IPS-15b (cell line): ENCODE data around the gene BRAF.
"Not testable (repeated sequence)": the region's sequence is repeated elsewhere in the genome, so short reads cannot be mapped to it uniquely, and the experiment has no call there.

Source experiments
- H3K27me3 ChIP-seq: one replicate; pipeline ENCODE4 v1.6.1; 2013; ENCODE audit warnings: low read length; ENCODE audit not compliant: control insufficient read depth, insufficient read depth
- H3K36me3 ChIP-seq: one replicate; pipeline ENCODE4 v1.6.1; 2013; ENCODE audit warnings: low read length; ENCODE audit not compliant: control insufficient read depth, insufficient read depth
- H3K4me1 ChIP-seq: one replicate; pipeline ENCODE4 v1.6.1; 2013; ENCODE audit warnings: mild to moderate bottlenecking, low read length; ENCODE audit not compliant: control insufficient read depth, insufficient read depth
- H3K4me3 ChIP-seq: one replicate; pipeline ENCODE4 v1.5.1; 2013; ENCODE audit warnings: low read depth, low read length
- H3K9ac ChIP-seq: one replicate; pipeline ENCODE4 v1.6.1; 2013; ENCODE audit warnings: low read depth, mild to moderate bottlenecking, low read length
- H3K9me3 ChIP-seq: one replicate; pipeline ENCODE4 v1.6.1; 2013; ENCODE audit warnings: mild to moderate bottlenecking, low read length; ENCODE audit not compliant: control insufficient read depth, insufficient read depth

The BRAF gene

DNA sequence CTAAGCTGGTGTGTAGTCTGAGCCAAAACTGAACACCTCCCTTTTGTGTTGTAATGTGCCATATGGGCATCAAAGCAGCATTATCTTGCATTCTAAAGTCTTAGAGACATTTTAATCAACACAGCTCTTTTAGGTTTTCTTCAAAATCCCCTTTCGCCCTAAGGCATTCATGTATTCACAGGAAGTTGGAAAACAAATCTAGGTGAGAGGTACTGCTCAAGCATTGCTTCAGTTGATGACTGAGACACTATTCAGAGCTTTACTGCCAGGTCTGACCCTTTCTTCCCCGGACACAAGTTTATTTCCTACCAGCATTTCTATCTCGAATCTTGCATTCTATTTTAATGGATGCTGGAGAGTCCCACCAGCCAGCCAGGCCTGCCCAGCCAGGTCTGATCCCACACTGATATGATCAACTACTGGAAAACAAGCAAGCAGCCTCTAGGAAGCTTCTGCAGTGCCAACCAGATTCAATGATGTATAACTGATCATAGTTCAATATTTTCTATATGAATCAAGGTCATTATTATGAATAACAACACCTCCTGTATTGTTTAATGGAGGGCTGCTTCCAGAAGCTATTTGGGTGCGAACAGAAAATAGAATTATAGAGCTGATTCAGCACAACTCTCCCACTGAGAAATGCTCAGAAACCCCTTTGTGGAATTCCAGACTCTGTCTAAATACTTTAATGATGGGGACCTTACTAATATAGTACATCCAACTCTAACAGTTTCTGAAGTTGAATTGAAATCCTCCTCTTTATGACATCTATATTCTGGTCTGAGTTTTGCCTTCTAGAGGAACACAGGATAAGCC is 4.0 kb upstream of the BRAF start:
- Histone ChIP-seq H3K36me3 (no peaks in the 10 kb centered on the region), H3K9ac (no peak overlapping the region), H3K9me3 (no peaks in the 10 kb centered on the region), H3K27me3 (no peaks in the 10 kb centered on the region), H3K4me1 (no peaks in the 10 kb centered on the region), H3K4me3 (no peak overlapping the region)

DNA sequence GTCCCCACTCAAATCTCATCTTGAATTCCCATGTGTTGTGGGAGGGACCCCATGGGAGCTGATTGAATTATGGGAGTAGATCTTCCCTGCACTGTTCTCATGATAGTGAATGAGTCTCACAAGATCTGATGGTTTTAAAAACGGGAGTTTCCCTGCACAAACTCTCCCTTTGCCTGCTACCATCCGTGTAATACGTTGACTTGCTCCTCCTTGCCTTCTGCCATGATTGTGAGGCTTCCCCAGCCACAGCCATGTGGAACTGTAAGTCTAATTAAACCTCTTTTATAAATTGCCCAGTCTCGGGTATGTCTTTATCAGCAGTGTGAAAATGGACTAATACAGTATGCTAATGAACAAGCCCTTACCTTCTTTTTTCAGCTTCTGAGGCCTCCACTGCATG is 3.2 kb upstream of the BRAF start:
- H3K9me3 ChIP-seq, H3K4me1 ChIP-seq, H3K4me3 ChIP-seq, H3K27me3 ChIP-seq, H3K36me3 ChIP-seq, H3K9ac ChIP-seq: not testable (repeated sequence)

DNA sequence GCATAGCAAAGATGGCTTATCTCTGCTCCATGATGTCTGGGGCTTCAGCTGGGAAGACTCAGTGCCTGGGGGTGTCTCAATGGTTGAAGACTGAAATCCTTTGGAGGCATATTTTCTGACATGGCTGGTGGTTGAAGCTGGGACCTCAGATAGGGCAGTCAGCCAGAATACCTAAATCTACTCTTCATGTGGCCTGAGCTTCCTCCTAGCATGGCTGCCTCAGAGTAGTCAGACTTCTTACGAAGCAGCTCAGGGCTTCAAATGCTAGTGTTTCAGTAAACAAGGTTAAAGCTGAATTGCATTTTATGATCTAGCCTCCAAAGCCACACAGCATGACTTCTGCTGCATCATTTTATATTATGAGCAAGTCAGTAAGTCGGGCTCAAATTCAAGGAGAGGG is 2.6 kb upstream of the BRAF start:
- Histone ChIP-seq H3K27me3 (no peaks in the 10 kb centered on the region), H3K4me1 (peaks cover 3% of the 10 kb centered on the region), H3K36me3 (no peaks in the 10 kb centered on the region), H3K9ac (no peak overlapping the region), H3K4me3 (no peak overlapping the region), H3K9me3 (no peaks in the 10 kb centered on the region)

GRCh38 chr7:140926021-140926817 is 1.5 kb upstream of the BRAF start:
- Histone ChIP-seq H3K27me3 (no peaks in the 10 kb centered on the region), H3K4me1 (peaks cover 5% of the 10 kb centered on the region), H3K4me3 (no peak overlapping the region), H3K9me3 (no peaks in the 10 kb centered on the region), H3K9ac (no peak overlapping the region), H3K36me3 (no peaks in the 10 kb centered on the region)

- Histone ChIP-seq H3K9me3 (no peaks in the 10 kb centered on the region), H3K36me3 (no peaks in the 10 kb centered on the region), H3K9ac (peak overlapping the region; percentile 80), H3K27me3 (no peaks in the 10 kb centered on the region), H3K4me3 (peak overlapping the region; percentile 90), H3K4me1 (peaks cover 5% of the 10 kb centered on the region)
These were observed 509 bp downstream of the BRAF start for GRCh38 chr7:140924019-140924820.

DNA sequence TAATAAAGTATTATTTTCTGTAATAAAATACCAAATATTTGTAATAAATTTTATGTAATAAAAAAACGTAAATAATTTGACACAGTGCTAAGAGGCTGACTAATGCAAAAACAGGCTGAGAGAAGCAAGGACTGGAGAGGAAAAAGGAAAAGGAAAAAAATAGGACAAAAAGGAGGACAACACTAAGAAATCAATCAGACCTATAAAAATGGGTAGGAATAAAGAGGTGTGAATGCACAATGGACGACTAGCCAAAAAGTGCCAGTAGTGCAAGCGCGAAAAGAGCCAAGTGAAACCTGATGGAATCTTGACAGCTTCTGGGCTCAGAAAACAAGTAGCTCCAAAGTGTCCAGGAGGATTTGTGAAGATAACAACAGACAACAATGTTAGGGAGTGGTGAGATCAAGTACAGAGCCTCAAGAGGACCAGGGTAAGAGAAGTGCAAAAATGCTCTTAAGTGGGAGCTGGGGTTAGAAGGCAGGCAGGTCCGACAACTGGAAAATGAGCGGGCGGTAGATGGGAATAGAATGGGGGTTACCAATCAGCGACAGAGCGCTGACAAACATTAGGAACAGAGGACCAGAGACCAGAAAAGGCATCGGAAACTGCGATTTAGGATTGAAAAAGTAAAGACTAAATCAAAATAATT is 1.2 kb downstream of the BRAF start:
- H3K9me3 ChIP-seq: no peaks in the 10 kb centered on the region
- peak overlapping the region; percentile 90 for H3K4me3 ChIP-seq
- H3K27me3 ChIP-seq: no peaks in the 10 kb centered on the region
- H3K4me1 ChIP-seq: peaks cover 5% of the 10 kb centered on the region
- no peaks in the 10 kb centered on the region for H3K36me3 ChIP-seq
- peak overlapping the region; percentile 80 for H3K9ac ChIP-seq

DNA sequence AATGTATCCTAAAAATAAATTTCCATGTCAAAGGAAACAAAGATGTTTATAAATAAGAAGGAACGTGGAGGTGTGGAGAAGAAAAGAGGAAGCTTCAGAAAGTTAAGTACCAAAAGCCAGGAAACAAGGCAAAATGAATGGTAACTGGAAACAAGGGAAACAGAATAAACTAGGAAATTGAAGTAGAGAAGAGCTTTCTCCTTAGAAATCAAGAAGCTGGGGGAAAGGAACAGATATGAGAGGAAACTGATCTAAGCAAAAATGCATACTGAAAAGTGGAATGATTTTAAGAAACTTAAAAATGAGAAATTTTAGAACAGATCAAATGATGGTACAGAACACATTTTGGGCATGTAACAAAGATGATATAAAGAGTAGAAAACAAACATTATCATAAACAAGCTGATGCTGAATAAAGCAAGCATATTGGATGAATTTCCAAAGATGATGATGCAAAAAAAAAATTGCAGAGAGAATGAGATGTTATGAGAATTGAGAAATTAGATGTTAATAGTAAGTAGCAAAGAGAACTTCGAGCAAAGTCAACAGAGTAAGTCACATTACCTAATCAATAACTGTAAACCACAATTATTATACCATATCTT is 1.9 kb downstream of the BRAF start:
- H3K4me1 ChIP-seq: peaks cover 5% of the 10 kb centered on the region
- no peaks in the 10 kb centered on the region for H3K36me3 ChIP-seq
- H3K27me3 ChIP-seq: no peaks in the 10 kb centered on the region
- H3K4me3 ChIP-seq: no peak overlapping the region
- no peak overlapping the region for H3K9ac ChIP-seq
- no peaks in the 10 kb centered on the region for H3K9me3 ChIP-seq

DNA sequence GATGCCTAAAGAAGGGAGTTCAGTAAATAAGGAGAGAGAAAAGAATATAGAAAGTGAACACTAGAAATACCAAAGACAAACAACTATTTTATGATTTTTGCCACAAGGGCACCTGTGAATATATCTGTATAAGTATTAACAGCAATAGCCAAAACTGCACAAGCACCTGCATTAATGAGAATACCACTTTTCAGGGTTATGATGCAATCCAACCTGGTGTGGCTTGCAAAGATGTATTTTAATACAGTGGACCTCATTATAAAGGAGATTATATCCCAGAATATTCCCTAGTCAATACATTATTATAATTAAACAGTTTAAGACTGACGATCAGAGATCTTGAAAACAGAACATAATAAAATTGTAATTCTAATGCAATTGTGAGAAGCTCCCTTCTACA is 4.0 kb downstream of the BRAF start:
- H3K9ac ChIP-seq: no peak overlapping the region
- no peak overlapping the region for H3K4me3 ChIP-seq
- H3K27me3 ChIP-seq: no peaks in the 10 kb centered on the region
- H3K4me1 ChIP-seq: peaks cover 5% of the 10 kb centered on the region
- no peaks in the 10 kb centered on the region for H3K36me3 ChIP-seq
- H3K9me3 ChIP-seq: no peaks in the 10 kb centered on the region

DNA sequence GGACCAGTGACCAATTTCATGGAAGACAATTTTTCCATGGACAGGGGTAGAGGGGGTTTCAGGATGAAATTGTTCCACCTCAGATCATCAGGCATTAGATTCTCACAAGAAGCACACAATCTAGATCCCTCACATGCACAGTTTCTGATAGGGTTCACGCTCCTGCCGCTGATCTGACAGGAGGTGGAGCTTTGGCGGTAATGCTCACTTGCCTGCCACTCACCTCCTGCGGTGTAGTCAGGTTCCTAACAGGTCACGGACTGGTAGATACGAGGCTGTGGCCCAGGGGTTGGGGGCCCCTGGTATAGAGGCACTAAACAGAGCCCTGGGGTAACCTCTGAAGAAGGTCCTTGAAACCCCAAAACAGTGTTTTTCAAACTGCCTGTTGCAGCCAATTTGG is 6.5 kb downstream of the BRAF start:
- Histone ChIP-seq H3K4me3 (no peak overlapping the region), H3K27me3 (peaks cover 2% of the 10 kb centered on the region), H3K36me3 (no peaks in the 10 kb centered on the region), H3K9ac (no peak overlapping the region), H3K4me1 (peaks cover 6% of the 10 kb centered on the region), H3K9me3 (no peaks in the 10 kb centered on the region)

DNA sequence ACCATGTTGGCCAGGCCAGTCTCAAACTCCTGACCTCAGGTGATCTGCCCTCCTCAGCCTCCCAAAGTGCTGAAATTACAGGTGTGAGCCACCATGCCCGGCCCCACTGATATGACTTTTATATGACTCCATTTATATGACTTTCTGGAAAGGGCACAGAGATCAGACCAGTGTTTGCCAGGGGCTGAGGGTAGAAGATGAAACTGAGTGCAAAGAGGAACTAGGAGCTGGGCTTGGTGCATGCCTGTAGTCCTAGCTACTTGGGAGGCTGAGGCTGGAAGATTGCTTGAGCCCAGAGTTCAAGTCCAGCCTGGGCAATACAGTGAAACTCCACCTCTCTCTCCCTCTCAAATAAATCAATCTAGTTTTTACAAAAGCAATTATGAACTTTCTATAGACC is 7.5 kb downstream of the BRAF start:
- no peaks in the 10 kb centered on the region for H3K36me3 ChIP-seq
- H3K27me3 ChIP-seq: peaks cover 10% of the 10 kb centered on the region
- H3K9ac ChIP-seq: no peak overlapping the region
- H3K9me3 ChIP-seq: no peaks in the 10 kb centered on the region
- peaks cover 6% of the 10 kb centered on the region for H3K4me1 ChIP-seq
- H3K4me3 ChIP-seq: no peak overlapping the region

- Histone ChIP-seq H3K4me3 (no peak overlapping the region), H3K27me3 (peaks cover 21% of the 10 kb centered on the region), H3K4me1 (peaks cover 4% of the 10 kb centered on the region), H3K9ac (no peak overlapping the region), H3K9me3 (no peaks in the 10 kb centered on the region), H3K36me3 (no peaks in the 10 kb centered on the region)
These were observed 8.7 kb downstream of the BRAF start for GRCh38 chr7:140915935-140916555.
